OCI-M2 (cell line): ENCODE results near the gene TXNL1.

Experiments
- DNase-seq: peaks from one replicate; lab custom pipeline; 2025; ENCODE audit not compliant: unreplicated experiment; lab: John Stamatoyannopoulos, UW

Gene TXNL1

DNA sequence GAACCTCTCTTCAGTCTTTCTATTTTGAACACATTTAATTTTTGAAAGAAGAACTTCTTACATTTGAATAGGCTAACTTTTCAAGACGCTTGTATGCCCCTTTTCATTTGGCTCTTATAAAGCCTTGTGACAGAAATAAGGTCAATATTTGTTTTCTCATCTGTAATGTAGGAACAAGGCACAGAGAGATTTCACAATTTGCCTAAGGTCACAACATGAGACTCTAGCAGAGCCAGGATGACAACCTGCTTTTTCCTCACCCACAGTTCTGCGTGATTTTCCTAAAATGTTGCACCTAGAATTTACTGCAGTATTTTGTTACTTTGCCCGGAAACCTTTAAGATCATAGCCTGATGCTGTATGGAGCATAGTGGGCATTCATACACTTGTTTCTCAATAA lies 67.4 kb downstream of the TXNL1 start:
- no peak for DNase-seq

DNA sequence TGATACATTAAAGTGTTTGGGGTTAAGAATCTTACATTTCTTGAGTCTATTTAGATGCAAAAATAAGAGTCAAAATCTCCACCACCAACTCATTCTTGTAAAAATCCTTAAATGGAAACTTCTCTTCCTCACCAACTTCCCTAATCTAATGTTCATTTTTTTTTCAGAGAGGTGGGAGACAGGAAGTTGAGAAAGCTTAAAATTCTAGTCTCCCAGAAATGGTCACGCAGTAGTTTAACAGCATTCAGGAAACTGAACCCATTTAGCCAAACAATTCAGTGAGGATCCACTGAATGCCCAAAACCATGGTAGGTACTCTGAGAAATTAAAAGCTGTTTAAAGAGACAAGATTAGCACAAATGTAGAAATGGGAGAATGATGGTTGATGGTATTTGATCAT lies 69.0 kb downstream of the TXNL1 start:
- no peak for DNase-seq

DNA sequence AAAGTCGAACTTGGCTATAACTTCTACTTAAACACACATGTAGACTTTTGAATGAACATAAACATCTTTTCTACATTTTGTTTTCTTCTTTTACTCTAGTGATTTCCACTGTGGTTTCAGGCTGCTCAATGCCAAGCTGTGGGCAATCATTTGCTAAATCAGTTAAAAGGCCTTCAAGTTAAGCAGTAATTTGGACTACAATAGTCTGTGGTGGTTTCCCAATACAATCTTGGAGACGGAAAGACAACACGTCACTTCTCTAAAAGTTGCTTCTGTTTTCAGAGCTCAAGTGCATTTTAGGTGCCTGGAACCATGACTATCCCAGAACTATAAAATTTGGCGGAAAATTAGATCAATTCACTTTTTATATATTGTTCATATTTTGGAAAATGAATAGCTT lies 69.4 kb downstream of the TXNL1 start:
- DNase-seq = no peak

- DNase-seq = no peak
Observed at GRCh38 chr18:56565551-56566345, 72.6 kb downstream of the TXNL1 start.

DNA sequence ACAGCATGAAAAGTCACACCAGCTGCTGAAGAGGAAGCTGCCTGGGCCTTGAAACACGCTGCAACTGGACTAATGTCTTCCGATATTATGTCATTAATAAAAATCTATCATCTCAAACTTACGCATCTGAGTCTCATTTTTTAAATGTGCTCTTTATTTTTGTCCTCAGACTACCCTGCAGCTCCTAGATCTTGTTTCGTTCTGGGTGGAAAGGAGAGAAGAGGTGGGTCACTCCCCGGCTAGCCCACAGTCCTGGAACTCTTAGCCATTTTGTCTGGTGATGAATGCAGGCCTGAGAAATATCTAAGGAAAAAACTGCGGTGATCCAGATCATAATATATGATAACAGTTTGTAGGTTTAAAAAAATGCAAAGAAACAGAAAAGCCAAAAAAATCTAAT lies 73.3 kb downstream of the TXNL1 start:
- no peak for DNase-seq

- no peak for DNase-seq
Observed at GRCh38 chr18:56563568-56563967, 74.8 kb downstream of the TXNL1 start.

GRCh38 chr18:56562479-56562878 lies 75.9 kb downstream of the TXNL1 start:
- DNase-seq = no peak

GRCh38 chr18:56560992-56561391 lies 77.4 kb downstream of the TXNL1 start:
- no peak for DNase-seq

- DNase-seq = no peak
Observed at GRCh38 chr18:56559044-56559443, 79.3 kb downstream of the TXNL1 start.

- DNase-seq = no peak
Observed at GRCh38 chr18:56556907-56557306, 81.5 kb downstream of the TXNL1 start.

- DNase-seq = no peak
Observed at GRCh38 chr18:56550121-56550520, 88.3 kb downstream of the TXNL1 start.
